Esophagus muscularis mucosa (tissue), 3 donors: Measurements from ENCODE around the gene FAM20A.

Experiments
- CTCF ChIP-seq, 3 experiments: fragments of 200-600 bp in 2 of 3; fragments of 450-650 bp in 1 of 3; sonication (generic) in 2 of 3; IDR thresholded peaks; one replicate each; pipeline ENCODE4 v1.5.1; 2017 to 2019; ENCODE audit warnings: antibody characterized with exemption in 3 of 3, mild to moderate bottlenecking in 2 of 3, moderate library complexity in 1 of 3
- POLR2A ChIP-seq: fragments of 450-650 bp; IDR thresholded peaks from one replicate; pipeline ENCODE4 v1.6.1; 2017; ENCODE audit warnings: antibody characterized with exemption, moderate library complexity, mild to moderate bottlenecking, low read depth
- POLR2AphosphoS5 ChIP-seq, 2 donors: sonication (generic); formaldehyde crosslinking; IDR thresholded peaks; one replicate each; pipeline ENCODE4 v1.6.1; 2017; ENCODE audit warnings: antibody characterized with exemption in 2 of 2

- TF ChIP-seq CTCF (IDR thresholded peaks at IDR 0.05) (no peak), POLR2AphosphoS5 (IDR thresholded peaks at IDR 0.05) (no peak), POLR2A (no peak)
These were observed 7.5 kb upstream of the FAM20A start for GRCh38 chr17:68608515-68609130.
